GM18520 (cell line): ENCODE data around the gene B4GALT1.
"Not testable (repeated sequence)": the region's sequence is repeated elsewhere in the genome, so short reads cannot be mapped to it uniquely, and the experiment has no call there.

ENCODE experiments used
- ATAC-seq: cut with Tn5 transposase; IDR thresholded peaks from one replicate; pipeline ENCODE4 v1.9.1; 2021; ENCODE audit not compliant: unreplicated experiment

The B4GALT1 gene

DNA sequence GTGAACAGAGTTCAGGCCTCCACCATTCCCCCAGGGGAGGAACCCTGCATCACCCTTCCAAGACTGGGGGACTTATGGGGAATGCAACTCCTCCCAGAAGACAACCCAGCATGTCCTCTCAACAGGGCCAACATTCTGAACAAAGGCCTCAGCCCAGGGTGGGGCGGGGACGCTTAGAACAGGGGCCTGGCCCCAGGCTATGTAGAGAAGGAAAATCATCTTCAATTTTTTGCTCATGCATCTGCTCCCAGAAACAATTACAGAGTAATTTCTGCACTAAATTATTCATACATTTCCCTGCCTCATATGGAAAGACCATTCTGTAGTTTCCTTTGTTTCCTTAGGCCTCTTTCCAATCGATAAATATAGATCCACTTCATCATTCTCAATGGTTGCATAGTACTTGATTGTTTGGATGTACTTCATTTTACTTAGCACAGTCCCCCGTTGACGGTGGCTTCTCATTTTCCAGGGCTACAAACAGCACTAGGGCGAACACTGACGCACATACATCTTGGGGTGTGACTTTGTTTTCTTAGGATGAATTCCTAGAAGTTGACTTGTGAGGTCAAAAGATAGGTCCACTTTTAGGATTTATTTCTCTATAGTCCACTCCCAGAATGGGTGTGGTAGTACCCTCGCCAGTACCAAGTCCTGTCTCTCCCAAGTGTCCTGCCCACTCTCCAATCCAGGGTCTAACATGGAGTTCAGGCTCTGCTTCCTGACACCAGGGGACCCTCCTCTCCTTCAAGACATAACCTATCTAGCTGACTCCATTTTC lies 63.4 kb downstream of the B4GALT1 start:
- no peak for ATAC-seq

DNA sequence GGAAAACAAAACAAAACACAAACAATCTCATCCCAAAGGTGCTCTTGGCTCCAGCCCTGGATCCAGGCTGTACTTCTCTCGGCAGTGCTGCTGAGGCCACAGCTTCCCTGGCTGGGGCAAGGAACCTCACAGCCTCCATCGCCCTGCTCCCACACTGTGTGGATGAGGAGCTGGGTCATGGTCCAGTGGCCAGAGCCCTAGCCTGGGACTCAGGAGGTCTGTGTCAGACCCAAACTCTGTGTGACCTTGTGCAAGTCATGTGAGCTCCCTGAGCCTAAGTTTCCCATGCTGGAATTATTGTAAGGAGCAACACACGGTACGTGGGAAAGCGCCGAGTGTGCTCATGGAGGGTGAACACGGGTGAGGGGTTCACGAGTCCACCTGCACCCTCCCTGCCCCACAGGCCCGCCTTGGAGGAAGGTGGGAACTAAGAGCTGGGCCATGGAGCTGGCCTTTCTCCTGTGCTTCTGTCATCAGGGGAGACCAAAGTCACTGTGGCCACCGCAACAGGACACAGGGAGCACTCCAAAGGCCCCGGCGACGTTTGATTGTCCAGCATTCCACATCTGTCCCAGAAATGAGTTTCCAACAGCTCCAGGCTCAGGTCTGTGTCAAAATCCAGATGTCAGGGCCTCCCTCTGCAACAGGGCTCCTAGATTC lies 64.5 kb downstream of the B4GALT1 start:
- no peak for ATAC-seq

DNA sequence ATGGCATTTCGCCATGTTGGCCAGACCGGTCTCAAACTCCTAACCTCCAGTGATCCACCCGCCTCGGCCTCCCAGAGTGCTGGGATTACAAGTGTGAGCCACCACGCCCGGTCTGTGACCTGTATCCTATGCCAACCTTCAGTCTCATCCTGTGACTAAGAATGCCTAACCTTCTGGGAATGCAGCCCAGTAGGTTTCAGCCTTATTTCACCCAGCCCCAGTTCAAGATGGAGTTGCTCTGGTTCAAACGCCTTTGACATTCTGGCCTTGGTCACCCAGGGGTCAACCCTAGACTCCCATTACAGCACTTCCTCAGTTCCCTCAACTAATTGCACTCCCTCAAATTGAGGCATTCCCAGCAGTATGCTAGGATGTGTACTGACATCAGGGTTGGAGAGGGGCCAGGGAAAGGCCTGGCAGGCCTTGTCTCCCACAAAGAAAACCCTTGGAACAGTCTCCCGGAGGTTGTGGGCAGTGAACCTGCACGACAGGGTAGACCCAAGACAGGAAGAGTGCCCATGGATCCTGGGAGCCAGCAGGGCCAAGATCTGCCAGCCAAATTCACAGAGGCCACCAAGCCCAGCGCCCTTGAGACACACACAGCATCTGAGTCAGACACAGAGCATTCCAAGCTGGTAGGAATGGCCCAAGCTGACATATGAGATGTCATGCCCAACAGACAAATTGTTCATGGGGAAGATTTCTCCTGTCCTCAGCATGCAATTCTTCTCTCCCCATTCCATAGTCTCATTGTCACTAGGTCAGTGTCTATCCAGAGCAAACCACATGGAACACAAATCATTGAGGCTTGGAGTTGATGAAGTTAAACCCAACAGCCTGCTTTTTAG lies 65.8 kb downstream of the B4GALT1 start:
- no peak for ATAC-seq

DNA sequence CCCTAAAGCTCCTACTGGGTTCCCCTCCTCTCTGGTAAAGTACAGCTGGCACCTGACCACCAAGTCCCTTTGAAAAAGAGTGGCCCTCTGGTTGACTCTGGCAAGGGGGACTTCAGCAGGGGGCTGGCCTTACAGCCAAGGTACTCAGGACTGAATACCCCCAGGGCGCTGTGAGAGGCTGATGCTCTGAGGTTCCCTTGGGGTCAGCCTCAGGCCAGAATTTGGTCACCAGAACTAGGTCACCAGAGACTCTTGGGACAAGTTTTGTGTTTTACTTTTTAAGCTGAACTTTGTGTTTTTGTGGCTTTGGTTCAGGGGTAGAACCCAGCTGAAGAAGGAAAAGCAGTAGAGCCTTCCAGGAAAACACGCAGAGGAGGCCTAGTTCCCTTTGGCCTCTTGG lies 67.4 kb downstream of the B4GALT1 start:
- ATAC-seq, result no peak

- ATAC-seq, result no peak
These were observed 69.9 kb downstream of the B4GALT1 start for GRCh38 chr9:33097192-33097591.

DNA sequence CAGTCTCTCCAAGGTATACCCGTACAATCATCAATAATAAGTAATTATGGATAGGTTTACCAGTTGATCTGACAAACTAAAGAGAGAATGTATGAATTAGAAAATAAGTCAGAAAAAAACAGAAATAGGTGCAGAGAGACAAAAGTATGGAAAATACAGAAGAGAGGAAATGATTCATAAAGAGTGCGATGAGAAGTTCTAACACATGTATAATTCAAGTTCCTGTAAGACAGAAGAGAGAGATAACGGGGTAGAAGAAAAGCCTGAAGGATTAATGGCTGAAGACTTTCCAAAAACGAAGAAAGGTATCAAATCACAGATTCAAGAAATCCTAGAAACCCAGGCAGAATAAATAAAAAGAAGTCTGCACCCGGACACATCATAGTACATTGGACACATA lies 74.5 kb downstream of the B4GALT1 start:
- ATAC-seq, result no peak

- ATAC-seq, result not testable (repeated sequence)
These were observed 81.5 kb downstream of the B4GALT1 start for GRCh38 chr9:33085672-33086071.

GRCh38 chr9:33082538-33083326 lies 84.4 kb downstream of the B4GALT1 start:
- ATAC-seq, result no peak

DNA sequence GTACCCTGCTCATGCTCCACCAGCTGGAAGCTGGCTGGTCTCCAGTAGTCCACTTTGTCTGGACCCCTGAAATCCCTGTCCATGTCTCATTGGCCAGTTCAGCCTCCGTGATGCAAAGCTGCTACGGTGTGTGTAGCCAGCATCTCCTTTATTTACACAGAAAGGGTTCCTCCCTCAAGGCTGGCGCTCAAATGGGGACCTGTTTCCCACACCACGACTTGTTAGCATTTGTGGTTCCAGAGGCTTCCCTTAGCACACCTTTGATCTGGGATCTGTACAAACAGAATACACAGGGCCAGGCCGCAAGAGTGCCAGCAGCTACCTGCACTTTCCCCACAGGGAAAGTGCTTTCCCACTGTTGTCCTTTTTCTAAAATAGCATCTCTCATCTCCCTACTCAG lies 85.0 kb downstream of the B4GALT1 start:
- ATAC-seq, result no peak

DNA sequence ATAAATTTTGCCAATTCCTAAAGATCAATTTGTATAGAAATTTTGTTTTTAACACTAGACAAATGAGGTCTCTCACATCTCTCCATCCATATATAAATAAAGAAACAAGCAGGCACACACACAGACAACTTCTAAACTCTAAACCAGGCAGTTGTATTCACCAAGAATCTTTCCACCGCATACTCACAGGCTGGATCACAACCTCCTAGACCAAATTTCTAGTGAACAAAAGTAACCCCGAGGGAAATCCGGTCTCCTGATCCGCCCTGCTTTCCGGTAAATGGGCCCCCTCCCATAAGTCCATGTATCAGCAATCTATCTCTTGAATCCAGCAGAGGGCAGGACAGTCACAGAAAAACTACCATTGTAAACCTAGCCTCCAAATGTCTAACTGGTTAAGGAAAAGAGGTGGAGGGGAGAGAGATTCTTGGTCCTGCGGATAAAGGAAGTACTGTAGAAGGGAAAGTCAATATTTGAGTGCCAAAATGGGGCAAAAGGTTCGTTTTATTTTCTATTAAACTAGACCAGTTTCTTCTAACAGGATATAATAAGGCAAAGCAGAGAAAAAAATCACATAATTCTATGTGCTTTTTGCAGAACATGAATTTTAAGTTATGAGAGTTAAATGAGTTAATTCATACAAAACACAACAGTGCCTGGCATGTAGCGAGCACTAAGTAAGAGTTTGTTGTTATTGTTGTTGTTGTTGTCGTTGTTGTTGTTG lies 85.8 kb downstream of the B4GALT1 start:
- ATAC-seq, result peak; percentile 25

DNA sequence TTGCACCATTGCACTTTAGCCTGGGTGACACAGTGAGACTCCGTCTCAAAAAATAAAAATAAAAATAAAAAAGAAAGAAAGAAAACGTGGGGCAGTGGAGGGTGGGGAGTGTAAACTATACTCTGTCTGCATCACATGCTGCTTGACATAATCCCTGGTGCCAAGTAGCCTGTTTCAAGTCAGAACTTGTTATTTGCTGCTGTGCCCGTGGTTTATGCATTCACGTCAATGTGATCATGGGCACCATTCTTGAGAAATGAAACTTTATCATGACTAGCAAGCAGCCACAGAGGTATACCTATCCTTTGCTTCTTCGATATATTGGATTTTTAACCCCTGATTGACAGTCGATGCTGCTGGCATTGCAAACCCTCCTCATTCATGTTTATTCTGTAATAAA lies 86.6 kb downstream of the B4GALT1 start:
- no peak for ATAC-seq

DNA sequence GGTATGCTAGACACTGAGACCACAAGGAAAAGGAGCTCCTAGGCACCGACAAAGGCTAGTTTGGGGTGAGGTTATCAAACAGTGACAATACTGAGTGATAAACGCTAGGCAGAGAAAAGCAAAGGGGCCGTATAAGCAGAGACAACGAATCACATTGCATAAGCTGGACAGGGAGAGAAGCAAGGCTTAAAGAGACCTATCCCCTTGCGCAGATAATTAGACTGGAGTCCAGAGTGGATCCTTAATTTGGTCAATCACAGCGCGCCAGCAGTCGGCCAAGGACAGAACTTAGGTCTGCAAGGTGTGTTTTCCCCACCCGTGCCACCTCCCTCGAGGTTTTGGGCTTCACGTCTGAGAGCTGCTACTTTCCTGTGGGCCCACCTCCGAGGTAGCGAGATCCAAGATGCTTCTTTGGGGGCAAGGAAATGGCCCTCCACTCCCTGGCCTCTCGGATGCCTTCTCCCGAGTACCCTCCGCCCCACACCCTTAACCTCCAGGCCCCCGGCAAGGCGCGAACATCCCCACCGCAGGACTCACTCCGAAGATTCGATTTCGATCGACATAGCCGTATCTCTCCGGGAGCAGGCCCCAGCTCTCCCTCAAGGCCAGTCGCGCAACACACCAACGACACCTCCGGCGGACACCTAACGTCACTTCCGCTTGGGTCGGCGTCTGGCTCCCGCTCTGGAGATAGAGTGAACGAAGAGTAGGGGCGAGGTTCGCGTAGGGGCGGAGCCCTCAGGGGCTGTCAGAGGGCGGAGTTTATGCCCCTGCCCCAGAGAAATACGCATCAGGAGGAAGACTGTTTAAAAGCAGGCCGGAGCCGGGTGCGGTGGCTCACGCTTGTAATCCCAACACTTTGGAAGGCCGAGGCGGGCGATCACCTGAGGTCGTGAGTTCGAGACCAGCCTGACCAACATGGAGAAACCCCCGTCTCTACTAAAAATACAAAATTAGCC lies 90.8 kb downstream of the B4GALT1 start, which contains the start of gene SMU1:
TSS of gene SMU1 (minus strand) at position 629 of the 959 bp plus-strand sequence. CDS start at position 563, 66 bp downstream.
- peak; percentile 98 for ATAC-seq

DNA sequence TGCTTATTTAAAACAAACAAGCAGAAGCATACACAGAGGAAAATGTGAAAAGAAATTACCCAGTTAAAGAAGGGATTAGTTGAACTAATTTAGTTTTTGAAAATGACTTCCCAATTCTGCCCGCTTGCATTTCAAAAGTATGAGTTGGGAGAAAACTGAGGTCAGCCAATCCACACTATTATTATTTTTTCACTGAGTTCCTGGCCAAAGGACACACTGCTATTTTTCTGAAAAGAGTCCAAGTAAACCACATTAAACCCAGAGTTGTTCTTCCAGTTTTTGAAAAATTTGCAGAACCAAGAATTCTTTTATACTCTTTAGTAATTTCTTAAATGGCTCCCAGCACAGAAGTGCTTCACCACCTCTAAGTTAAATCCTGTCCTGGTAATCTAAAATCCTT lies 98.1 kb downstream of the B4GALT1 start:
- no peak for ATAC-seq

GRCh38 chr9:33065157-33066076 lies 101.7 kb downstream of the B4GALT1 start:
- ATAC-seq, result peak; percentile 51
